PC-9 (cell line): ENCODE results near the gene RCSD1. TPM values are rescaled to one million over a fixed set of nuclear protein-coding genes. Genes with fewer than 3 reads are reported as not detected.

Experiments used
- BruUV-seq: library from RNA; stranded (reverse); fragments of 400-500 nt; replicated peaks from 2 replicates; lab custom pipeline; 2021; lab: Mats Ljungman, UMichigan
- CTCF ChIA-PET: fragments of 300-600 bp; sonication (Branson Sonifier 250); formaldehyde crosslinking; loops from one replicate; lab custom pipeline; 2022; ENCODE audit warnings: antibody characterized with exemption; lab: Charles Lee
- POLR2A ChIA-PET: fragments of 300-600 bp; sonication (Branson Sonifier 250); formaldehyde crosslinking; loops from one replicate; lab custom pipeline; 2022; ENCODE audit warnings: antibody characterized with exemption; ENCODE audit not compliant: unreplicated experiment; lab: Charles Lee
- DNase-seq, 2 experiments: peaks; one replicate each; pipeline versions ENCODE4 v3.0.0 to v3.0.0-alpha.2; 2015 to 2022; ENCODE audit warnings: mixed read lengths in 1 of 2
- H2AFZ ChIP-seq: fragments of 200-600 bp; sonication (generic); 2 replicates; pipeline ENCODE4 v1.8.1; 2017; ENCODE audit warnings: antibody characterized with exemption
- H3F3A ChIP-seq: fragments of 200-600 bp; sonication (generic); 2 replicates; pipeline ENCODE4 v1.8.1; 2017; ENCODE audit warnings: antibody characterized with exemption, mild to moderate bottlenecking, low read depth; ENCODE audit not compliant: insufficient read depth
- H3K27ac ChIP-seq: fragments of 200-600 bp; sonication (generic); 2 replicates; pipeline ENCODE4 v1.6.1; 2016; ENCODE audit warnings: mixed run types
- H3K27me3 ChIP-seq: fragments of 200-600 bp; sonication (generic); 2 replicates; pipeline ENCODE4 v1.6.1; 2016; ENCODE audit warnings: low read depth, mixed run types; ENCODE audit not compliant: insufficient read depth
- H3K36me3 ChIP-seq: fragments of 200-600 bp; sonication (generic); 2 replicates; pipeline ENCODE4 v1.6.1; 2016; ENCODE audit warnings: low read depth, mixed run types
- H3K4me1 ChIP-seq: fragments of 200-600 bp; sonication (generic); replicated peaks from 2 replicates; pipeline ENCODE4 v1.6.1; 2016; ENCODE audit warnings: mixed run types; ENCODE audit not compliant: insufficient read depth
- H3K4me2 ChIP-seq: fragments of 200-600 bp; sonication (generic); 2 replicates; pipeline ENCODE4 v1.6.1; 2017; ENCODE audit warnings: mixed run types
- H3K4me3 ChIP-seq: fragments of 200-600 bp; sonication (generic); 2 replicates; pipeline ENCODE4 v1.6.1; 2016; ENCODE audit warnings: mixed run types
- H3K79me2 ChIP-seq: fragments of 200-600 bp; sonication (generic); 2 replicates; pipeline ENCODE4 v1.6.1; 2017; ENCODE audit warnings: low read depth, mixed run types
- H3K9me2 ChIP-seq: fragments of 200-600 bp; sonication (generic); 2 replicates; pipeline ENCODE4 v1.8.1; 2017; ENCODE audit warnings: mild to moderate bottlenecking; ENCODE audit not compliant: insufficient read depth
- H3K9me3 ChIP-seq: fragments of 200-600 bp; sonication (generic); 2 replicates; pipeline ENCODE4 v1.8.1; 2016; ENCODE audit warnings: low read depth; ENCODE audit not compliant: insufficient read depth
- H4K20me1 ChIP-seq: fragments of 200-600 bp; sonication (generic); 2 replicates; pipeline ENCODE4 v1.8.1; 2017; ENCODE audit not compliant: insufficient read depth
- EZH2 ChIP-seq: fragments of 200-600 bp; sonication (generic); IDR thresholded peaks from 2 replicates; pipeline ENCODE4 v1.8.0; 2017; ENCODE audit warnings: antibody characterized with exemption, low read depth
- intact Hi-C: fragments of 100-400 bp; cut with micrococcal nuclease; formaldehyde crosslinking; loops from one replicate; pipeline ENCODE4 v1.10.0; 2022; ENCODE audit not compliant: unreplicated experiment
- total RNA-seq: library from RNA; stranded (reverse); gene quantifications from 2 replicates; pipeline ENCODE4 v1.2.3, GENCODE V29; 2021
- TF ChIP-seq, protein P1 (sequence below): fragments of 200-600 bp; sonication (generic); conservative IDR thresholded peaks from 2 replicates; pipeline ENCODE4 v1.6.1; 2017; ENCODE audit warnings: mixed run types, antibody characterized with exemption, mild to moderate bottlenecking, moderate library complexity

Gene RCSD1
- total RNA-seq, 1 experiment from 2014 or later: not detected

DNA sequence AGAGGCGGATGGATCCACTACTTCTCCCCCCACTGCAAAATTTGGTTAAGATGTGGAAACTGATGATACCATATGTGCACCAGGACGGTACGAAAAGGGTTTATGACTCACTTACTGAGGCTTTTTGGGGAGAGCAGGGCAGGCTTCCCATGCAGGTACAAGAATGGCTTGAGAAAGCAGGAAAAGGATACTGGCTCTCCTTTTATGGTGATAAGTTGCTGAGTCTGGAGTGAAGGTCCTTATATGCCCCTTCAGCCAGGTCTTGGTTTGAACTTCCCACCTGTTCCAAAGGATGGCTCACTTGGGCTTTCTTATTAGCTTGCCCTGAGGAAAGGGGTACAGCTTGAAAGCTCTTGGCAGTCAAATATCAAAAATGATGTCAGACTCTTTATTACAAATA is 114.9 kb downstream of the RCSD1 start:
- intact Hi-C loops: no loop called here
- H3K27me3 ChIP-seq: no peaks in the 10 kb centered on the region
- ChIA-PET CTCF (no interaction called here), POLR2A (no interaction called here)
- no peak overlapping the region for H3K4me3 ChIP-seq
- H3K4me1 ChIP-seq: peaks cover 6% of the 10 kb centered on the region; the same call in 1 of the 2 replicates
- no peaks in the 10 kb centered on the region for H4K20me1 ChIP-seq
- H3K9me2 ChIP-seq: no peaks in the 10 kb centered on the region
- BruUV-seq: no TSS peak
- H3K36me3 ChIP-seq: no peaks in the 10 kb centered on the region
- H3K4me2 ChIP-seq: no peak overlapping the region
- no peak for DNase-seq
- 0 out of 2 replicates have a peak, but pooled peaks cover 3% of the 10 kb centered on the region for H3F3A ChIP-seq
- no peak for TF ChIP-seq EZH2
- TF ChIP-seq, protein P1, sequence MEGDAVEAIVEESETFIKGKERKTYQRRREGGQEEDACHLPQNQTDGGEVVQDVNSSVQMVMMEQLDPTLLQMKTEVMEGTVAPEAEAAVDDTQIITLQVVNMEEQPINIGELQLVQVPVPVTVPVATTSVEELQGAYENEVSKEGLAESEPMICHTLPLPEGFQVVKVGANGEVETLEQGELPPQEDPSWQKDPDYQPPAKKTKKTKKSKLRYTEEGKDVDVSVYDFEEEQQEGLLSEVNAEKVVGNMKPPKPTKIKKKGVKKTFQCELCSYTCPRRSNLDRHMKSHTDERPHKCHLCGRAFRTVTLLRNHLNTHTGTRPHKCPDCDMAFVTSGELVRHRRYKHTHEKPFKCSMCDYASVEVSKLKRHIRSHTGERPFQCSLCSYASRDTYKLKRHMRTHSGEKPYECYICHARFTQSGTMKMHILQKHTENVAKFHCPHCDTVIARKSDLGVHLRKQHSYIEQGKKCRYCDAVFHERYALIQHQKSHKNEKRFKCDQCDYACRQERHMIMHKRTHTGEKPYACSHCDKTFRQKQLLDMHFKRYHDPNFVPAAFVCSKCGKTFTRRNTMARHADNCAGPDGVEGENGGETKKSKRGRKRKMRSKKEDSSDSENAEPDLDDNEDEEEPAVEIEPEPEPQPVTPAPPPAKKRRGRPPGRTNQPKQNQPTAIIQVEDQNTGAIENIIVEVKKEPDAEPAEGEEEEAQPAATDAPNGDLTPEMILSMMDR: no peak
- H3K79me2 ChIP-seq: peaks cover 90% of the 10 kb centered on the region
- H2AFZ ChIP-seq: no peak overlapping the region
- H3K27ac ChIP-seq: no peak overlapping the region
- no peaks in the 10 kb centered on the region for H3K9me3 ChIP-seq

DNA sequence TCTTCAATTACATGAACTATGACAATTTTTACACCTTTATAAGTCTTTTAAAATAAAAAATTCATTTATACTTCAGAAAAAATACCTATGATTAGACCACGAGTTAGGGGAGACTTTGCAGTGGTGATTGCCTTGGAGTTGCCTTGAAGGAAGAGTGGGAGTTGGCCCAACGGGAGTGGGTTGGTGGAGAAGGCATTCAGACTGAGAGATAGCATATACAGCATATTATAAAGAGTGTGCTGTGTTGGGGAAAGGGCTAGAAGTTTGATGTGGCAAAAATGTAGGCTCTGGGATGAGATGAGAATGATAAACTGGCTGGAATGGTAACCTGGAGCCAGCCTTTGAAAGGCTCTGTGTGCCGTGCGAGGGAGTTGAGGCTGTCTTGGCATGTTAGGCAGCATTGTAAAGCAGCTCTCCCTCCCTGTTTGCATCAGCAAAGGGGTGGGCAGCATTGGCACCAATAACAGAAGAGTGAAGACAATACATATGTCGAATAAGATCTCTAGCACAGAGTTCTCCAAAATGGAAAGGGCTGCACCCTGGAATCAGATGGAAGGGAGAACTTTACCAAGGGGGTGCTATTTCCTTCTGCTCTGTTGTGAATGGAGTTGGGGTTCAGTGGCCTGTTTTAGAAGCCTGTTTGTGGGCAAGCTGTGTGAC is 116.1 kb downstream of the RCSD1 start:
- Histone ChIP-seq H3K4me1 (peaks cover 6% of the 10 kb centered on the region; the same call in 1 of the 2 replicates), H3K9me2 (no peaks in the 10 kb centered on the region), H3K4me3 (no peak overlapping the region), H3K9me3 (no peaks in the 10 kb centered on the region), H3F3A (0 out of 2 replicates have a peak, but pooled peaks cover 3% of the 10 kb centered on the region), H3K79me2 (peaks cover 89% of the 10 kb centered on the region), H3K36me3 (no peaks in the 10 kb centered on the region), H3K4me2 (no peak overlapping the region), H3K27me3 (no peaks in the 10 kb centered on the region), H2AFZ (no peak overlapping the region), H4K20me1 (no peaks in the 10 kb centered on the region), H3K27ac (no peak overlapping the region)
- no peak for DNase-seq
- ChIA-PET POLR2A (no interaction called here), CTCF (no interaction called here)
- BruUV-seq: no TSS peak
- TF ChIP-seq EZH2: no peak
- TF ChIP-seq, protein P1: no peak
- intact Hi-C loops: no loop called here

DNA sequence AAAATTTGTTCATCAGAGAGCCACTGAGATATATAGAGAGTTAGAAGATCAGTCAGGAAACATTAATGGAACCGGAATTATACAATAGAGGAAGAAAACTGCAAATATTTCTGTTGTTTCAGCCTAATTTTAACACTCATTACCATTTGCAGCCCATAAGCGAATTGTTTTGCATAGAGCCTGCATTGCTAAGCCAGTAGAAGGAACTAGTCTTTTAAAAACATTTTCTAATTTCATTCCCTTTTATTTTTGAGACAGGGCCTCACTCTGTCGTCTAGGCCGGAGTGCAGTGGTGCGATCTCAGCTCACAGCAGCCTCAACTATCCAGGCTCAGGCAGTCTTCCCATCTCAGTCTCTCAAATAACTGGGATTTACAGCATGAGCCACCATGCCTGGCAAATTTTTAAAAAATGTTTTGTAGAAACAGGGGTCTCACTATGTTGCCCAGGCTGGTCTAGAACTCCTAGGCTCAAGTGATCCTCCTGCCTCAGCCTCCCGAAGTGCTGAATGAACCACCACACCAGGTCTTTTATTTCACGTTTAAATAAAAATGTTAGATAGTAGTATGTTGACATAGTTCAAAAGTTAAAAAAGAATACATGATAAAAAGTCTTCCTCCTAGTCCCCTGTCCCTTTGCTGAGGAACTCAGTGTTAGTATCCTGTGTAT is 117.1 kb downstream of the RCSD1 start:
- H3K4me1 ChIP-seq: peaks cover 6% of the 10 kb centered on the region; the same call in 1 of the 2 replicates
- ChIA-PET POLR2A (no interaction called here), CTCF (interaction anchor here (0.6 kb wide), 1 partner anchor 183 kb away, joined by 3 read pairs; no protein-coding TSS in a partner anchor)
- H3K27ac ChIP-seq: no peak overlapping the region
- H3K4me2 ChIP-seq: no peak overlapping the region
- no peaks in the 10 kb centered on the region for H3K9me3 ChIP-seq
- no TSS peak for BruUV-seq
- 0 out of 2 replicates have a peak, but pooled peaks cover 3% of the 10 kb centered on the region for H3F3A ChIP-seq
- no peak overlapping the region for H2AFZ ChIP-seq
- TF ChIP-seq EZH2: no peak
- TF ChIP-seq, protein P1: no peak
- no peaks in the 10 kb centered on the region for H3K27me3 ChIP-seq
- intact Hi-C loops: no loop called here
- no peaks in the 10 kb centered on the region for H3K36me3 ChIP-seq
- no peaks in the 10 kb centered on the region for H3K9me2 ChIP-seq
- no peak overlapping the region for H3K4me3 ChIP-seq
- peaks cover 88% of the 10 kb centered on the region for H3K79me2 ChIP-seq
- DNase-seq: no peak
- H4K20me1 ChIP-seq: no peaks in the 10 kb centered on the region
